H1 (cell line): ENCODE data around the gene GDI2. TPM values are rescaled to one million over a fixed set of nuclear protein-coding genes. Genes with fewer than 3 reads are reported as not detected.

Source experiments
- CTCF ChIA-PET: fragments of 300-600 bp; sonication (Branson Sonifier 250); formaldehyde crosslinking; loops from one replicate; lab custom pipeline; 2021; ENCODE audit not compliant: partially characterized antibody; lab: Charles Lee
- POLR2A ChIA-PET: fragments of 300-600 bp; sonication (Branson Sonifier 250); formaldehyde crosslinking; loops from one replicate; lab custom pipeline; 2021; ENCODE audit warnings: inconsistent platforms; ENCODE audit not compliant: partially characterized antibody; lab: Charles Lee
- DNase-seq, 2 experiments: peaks; one replicate each; pipeline versions ENCODE4 v3.0.0 to v3.0.0-alpha.2; 2010 to 2022; ENCODE audit warnings: low spot score in 2 of 2, low read depth in 1 of 2, mixed read lengths in 1 of 2
- FAIRE-seq: peaks from 2 replicates; lab custom pipeline; 2011; peaks lifted over from hg19 to GRCh38; lab: Jason Lieb, UNC
- H2AFZ ChIP-seq: 2 replicates; pipeline ENCODE4 v1.8.1; 2012; ENCODE audit warnings: low read length, inconsistent platforms
- H2AK5ac ChIP-seq: 2 replicates; pipeline ENCODE4 v1.6.1; 2013; ENCODE audit warnings: low read depth, low read length
- H2BK120ac ChIP-seq: replicated peaks from 2 replicates; pipeline ENCODE3; 2013; ENCODE audit warnings: low read depth, low read length, inconsistent platforms
- H2BK12ac ChIP-seq: 2 replicates; pipeline ENCODE4 v1.6.1; 2013; ENCODE audit warnings: low read depth, low read length
- H2BK15ac ChIP-seq: 2 replicates; pipeline ENCODE4 v1.6.1; 2013; ENCODE audit warnings: low read length
- H2BK20ac ChIP-seq: 2 replicates; pipeline ENCODE4 v1.6.1; 2013; ENCODE audit warnings: low read length
- H2BK5ac ChIP-seq: 2 replicates; pipeline ENCODE4 v1.6.1; 2013; ENCODE audit warnings: low read depth, low read length
- H3K14ac ChIP-seq: 2 replicates; pipeline ENCODE4 v1.6.1; 2013; ENCODE audit warnings: inconsistent platforms; ENCODE audit not compliant: insufficient read length
- H3K18ac ChIP-seq: 2 replicates; pipeline ENCODE4 v1.6.1; 2013; ENCODE audit warnings: low read length; ENCODE audit errors: extremely low read depth
- H3K23ac ChIP-seq: 2 replicates; pipeline ENCODE4 v1.6.1; 2013; ENCODE audit warnings: inconsistent platforms; ENCODE audit not compliant: insufficient read length
- H3K23me2 ChIP-seq: 2 replicates; pipeline ENCODE4 v1.6.1; 2013; ENCODE audit warnings: low read depth, low read length
- H3K27ac ChIP-seq: 2 replicates; pipeline ENCODE4 v1.6.1; 2011; ENCODE audit warnings: low read depth, low read length, inconsistent platforms
- H3K27me3 ChIP-seq, 4 experiments: replicated peaks in 1 of 4; 1 replicate in 1 of 4; 2 replicates in 3 of 4; pipeline versions ENCODE4 v1.6.1 to v1.8.1; 2011 to 2013; ENCODE audit warnings: low read length in 3 of 4, mild to moderate bottlenecking in 3 of 4, inconsistent platforms in 2 of 4, mixed read lengths in 2 of 4, moderate library complexity in 1 of 4; ENCODE audit not compliant: control insufficient read depth in 3 of 4, insufficient read depth in 3 of 4; ENCODE audit errors: extremely low read depth in 1 of 4
- H3K36me3 ChIP-seq, 4 experiments: 2 replicates each; pipeline versions ENCODE4 v1.6.1 to v1.8.1; 2011 to 2013; ENCODE audit warnings: mild to moderate bottlenecking in 4 of 4, low read length in 3 of 4, moderate library complexity in 2 of 4, control low read depth in 1 of 4, inconsistent platforms in 1 of 4; ENCODE audit not compliant: insufficient read depth in 4 of 4, control insufficient read depth in 2 of 4
- H3K4ac ChIP-seq: replicated peaks from 2 replicates; pipeline ENCODE3; 2013; ENCODE audit warnings: low read length, low read depth, mixed read lengths, inconsistent platforms; ENCODE audit not compliant: insufficient read length
- H3K4me1 ChIP-seq, 4 experiments: replicated peaks in 1 of 4; 1 replicate in 1 of 4; 2 replicates in 3 of 4; pipeline versions ENCODE4 v1.6.1 to v1.8.1; 2011 to 2013; ENCODE audit warnings: low read length in 3 of 4, inconsistent platforms in 2 of 4, mixed read lengths in 1 of 4; ENCODE audit not compliant: insufficient read depth in 4 of 4, control insufficient read depth in 3 of 4
- H3K4me2 ChIP-seq, 2 experiments: 2 replicates each; pipeline versions ENCODE4 v1.6.1 to v1.8.1; 2011 to 2013; ENCODE audit warnings: low read depth in 2 of 2, low read length in 2 of 2, control low read depth in 1 of 2, inconsistent platforms in 1 of 2, mild to moderate bottlenecking in 1 of 2; ENCODE audit not compliant: insufficient read depth in 1 of 2
- H3K4me3 ChIP-seq, 4 experiments: fragments of 200-600, 300-600 bp in 1 of 4; sonication (generic), shearing (Covaris generic), sonication (Bioruptor Twin) in 1 of 4; 2 replicates each; pipeline versions ENCODE4 v1.5.1 to v1.8.1; 2011 to 2016; ENCODE audit warnings: low read length in 4 of 4, low read depth in 3 of 4, control low read depth in 2 of 4, inconsistent platforms in 2 of 4, mild to moderate bottlenecking in 2 of 4, mixed read lengths in 1 of 4, moderate library complexity in 1 of 4; ENCODE audit not compliant: insufficient read depth in 2 of 4; ENCODE audit errors: extremely low read depth in 1 of 4
- H3K56ac ChIP-seq: replicated peaks from 2 replicates; pipeline ENCODE3; 2013; ENCODE audit warnings: low read depth, mild to moderate bottlenecking, mixed read lengths, low read length, inconsistent platforms; ENCODE audit not compliant: insufficient read length
- H3K79me1 ChIP-seq: 2 replicates; pipeline ENCODE4 v1.6.1; 2013; ENCODE audit warnings: low read depth, low read length, control low read depth
- H3K79me2 ChIP-seq, 2 experiments: 2 replicates each; pipeline versions ENCODE4 v1.6.1 to v1.8.1; 2012 to 2013; ENCODE audit warnings: low read length in 2 of 2, mild to moderate bottlenecking in 2 of 2, inconsistent platforms in 1 of 2; ENCODE audit not compliant: insufficient read depth in 2 of 2, control insufficient read depth in 1 of 2
- H3K9ac ChIP-seq, 4 experiments: replicated peaks in 1 of 4; 1 replicate in 1 of 4; 2 replicates in 3 of 4; pipeline versions ENCODE4 v1.6.1 to v1.8.1; 2011 to 2013; ENCODE audit warnings: low read depth in 3 of 4, low read length in 3 of 4, control low read depth in 2 of 4, mild to moderate bottlenecking in 2 of 4, moderate library complexity in 2 of 4, inconsistent platforms in 1 of 4; ENCODE audit errors: extremely low read depth in 1 of 4
- H3K9me3 ChIP-seq, 2 experiments: 2 replicates each; pipeline versions ENCODE4 v1.6.1 to v1.8.1; 2012 to 2013; ENCODE audit warnings: mild to moderate bottlenecking in 2 of 2, moderate library complexity in 2 of 2, control low read depth in 1 of 2, inconsistent platforms in 1 of 2, low read depth in 1 of 2, low read length in 1 of 2, mixed read lengths in 1 of 2; ENCODE audit not compliant: insufficient read depth in 2 of 2
- H4K20me1 ChIP-seq, 2 experiments: replicated peaks in 1 of 2; 2 replicates each; pipeline versions ENCODE3 to v1.8.1; 2011 to 2013; ENCODE audit warnings: inconsistent platforms in 2 of 2, low read length in 2 of 2, mild to moderate bottlenecking in 1 of 2; ENCODE audit not compliant: insufficient read depth in 2 of 2, control insufficient read depth in 1 of 2
- H4K5ac ChIP-seq: 2 replicates; pipeline ENCODE4 v1.6.1; 2013; ENCODE audit warnings: low read length, low read depth, mixed read lengths, inconsistent platforms; ENCODE audit not compliant: insufficient read length
- H4K8ac ChIP-seq: 2 replicates; pipeline ENCODE4 v1.8.0; 2013; ENCODE audit warnings: mild to moderate bottlenecking, moderate library complexity, low read length, inconsistent platforms; ENCODE audit not compliant: insufficient read depth; ENCODE audit errors: extremely low read depth
- H4K91ac ChIP-seq: replicated peaks from 2 replicates; pipeline ENCODE3; 2013; ENCODE audit warnings: low read length, mixed read lengths, inconsistent platforms; ENCODE audit not compliant: insufficient read length
- ASH2L ChIP-seq: fragments of 200-600, 300-600 bp; sonication (generic); IDR thresholded peaks from one replicate; pipeline ENCODE4 v1.7.1; 2017; ENCODE audit warnings: low read length
- BRCA1 ChIP-seq: IDR thresholded peaks from 2 replicates; pipeline ENCODE4 v1.6.1; 2012; ENCODE audit warnings: low read depth, low read length, improper control_type of control experiment
- CBX5 ChIP-seq: fragments of 300-800, 300-1000 bp; sonication (generic); IDR thresholded peaks from 2 replicates; pipeline ENCODE4 v1.7.1; 2016; ENCODE audit warnings: antibody characterized with exemption, low read length, low read depth
- CREB1 ChIP-seq: IDR thresholded peaks from 2 replicates; pipeline ENCODE4 v1.6.1; 2012; ENCODE audit warnings: inconsistent platforms
- JUND ChIP-seq: IDR thresholded peaks from 2 replicates; pipeline ENCODE4 v1.6.1; 2011; ENCODE audit warnings: mild to moderate bottlenecking, improper control_type of control experiment, low read length
- KDM5A ChIP-seq: fragments of 200-600 bp; IDR thresholded peaks from 2 replicates; pipeline ENCODE4 v1.7.1; 2012; ENCODE audit warnings: mild to moderate bottlenecking, low read length, inconsistent platforms, mixed read lengths
- MAFK ChIP-seq: IDR thresholded peaks from 2 replicates; pipeline ENCODE4 v1.6.1; 2012; ENCODE audit warnings: low read depth, mild to moderate bottlenecking, improper control_type of control experiment, low read length
- POLR2AphosphoS5 ChIP-seq: IDR thresholded peaks from 2 replicates; pipeline ENCODE4 v1.6.1; 2011; ENCODE audit warnings: low read depth, low read length
- RBBP5 ChIP-seq: IDR thresholded peaks from 2 replicates; pipeline ENCODE4 v1.7.1; 2012; ENCODE audit warnings: low read depth, mild to moderate bottlenecking, inconsistent platforms, low read length, moderate library complexity, borderline replicate concordance
- SAP30 ChIP-seq: fragments of 300-600 bp; sonication (generic); IDR thresholded peaks from 2 replicates; pipeline ENCODE4 v1.7.1; 2012; ENCODE audit warnings: low read length, moderate library complexity, mild to moderate bottlenecking, inconsistent platforms; ENCODE audit not compliant: insufficient read depth, insufficient replicate concordance
- SP4 ChIP-seq: IDR thresholded peaks from 2 replicates; pipeline ENCODE4 v1.6.1; 2012; ENCODE audit warnings: low read length, inconsistent platforms
- TCF12 ChIP-seq: IDR thresholded peaks from 2 replicates; pipeline ENCODE4 v1.6.1; 2011; ENCODE audit warnings: low read depth, mild to moderate bottlenecking, low read length
- WGBS, 2 experiments: shearing (Covaris generic) in 1 of 2; methylation state at CpG; one replicate each; pipeline versions ENCODE4 v1.1.6 to v1.1.7; 2013 to 2015; ENCODE audit warnings: low lambda C conversion rate in 2 of 2, mixed read lengths in 2 of 2, inconsistent platforms in 1 of 2, low coverage in 1 of 2, missing lambda C conversion rate in 1 of 2; ENCODE audit not compliant: insufficient replicate concordance in 2 of 2, insufficient coverage in 1 of 2, insufficient read length in 1 of 2; ENCODE audit errors: extremely low coverage in 1 of 2, missing lambda C conversion rate in 1 of 2; 5-methylcytosine and 5-hydroxymethylcytosine counted together
- polyA plus RNA-seq, 7 experiments: library from polyadenylated mRNA; depleted of rRNA in 3 of 7; stranded (reverse) in 5 of 7; unstranded in 2 of 7; fragments of >200 nt in 5 of 7; fragments of 200-250 nt in 2 of 7; gene quantifications; 1 replicate in 5 of 7; 2 replicates in 1 of 7; 4 replicates in 1 of 7; pipeline versions ENCODE4 v1.2.1 to v1.2.3, GENCODE V29; 2011 to 2013; ENCODE audit warnings: missing spikeins in 2 of 7, mixed read lengths in 2 of 7
- total RNA-seq: library from RNA; stranded (reverse); fragmentation: NEBNext Ultra II Directional; extraction: Animal tissue kit (Norgen Biotek cat#: 25700); gene quantifications from 2 replicates; pipeline ENCODE4 v1.2.1, GENCODE V29; 2021
- TF ChIP-seq, protein P1 (sequence below), 3 experiments: IDR thresholded peaks; 1 replicate in 2 of 3; 2 replicates in 1 of 3; pipeline versions ENCODE4 v1.5.1 to v1.6.1; 2011; ENCODE audit warnings: low read length in 3 of 3, mild to moderate bottlenecking in 3 of 3, inconsistent platforms in 2 of 3, low read depth in 1 of 3, moderate library complexity in 1 of 3; ENCODE audit not compliant: insufficient read depth in 1 of 3; ENCODE audit errors: control extremely low read depth in 1 of 3

The GDI2 gene
- total and polyA plus RNA-seq, 2 of the 8 experiments (the other 6 are each of a cell fraction or from before 2014, with no cell fraction given): 168 to 385 TPM

DNA sequence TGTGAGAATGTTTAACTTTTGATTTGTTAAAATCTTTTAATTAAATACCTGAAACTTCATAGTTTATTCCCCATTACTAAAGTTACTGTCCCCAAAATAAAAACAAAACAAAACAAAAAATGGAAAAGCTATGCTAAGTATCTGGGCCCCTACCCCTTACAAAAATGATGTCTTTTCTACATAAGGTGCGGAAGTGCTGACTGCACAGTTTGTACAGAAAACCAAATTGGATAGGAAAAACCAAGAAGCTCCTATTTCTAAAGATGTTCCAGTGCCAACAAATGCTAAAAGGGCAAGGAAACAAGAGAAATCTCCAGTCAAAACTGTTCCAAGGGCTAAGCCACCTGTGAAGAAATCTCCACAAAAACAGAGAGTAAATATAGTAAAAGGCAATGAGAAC is 78.1 kb downstream of the GDI2 start:
- Histone ChIP-seq H4K5ac (no peak overlapping the region), H2BK120ac (no peak overlapping the region), H3K27me3 (no peaks in the 10 kb centered on the region), H3K18ac (no peak overlapping the region), H3K79me1 (no peaks in the 10 kb centered on the region; the same call in 1 of the 2 replicates), H3K36me3 (peaks cover 12 to 34% (median 28%) of the 10 kb centered on the region in 4 experiments), H3K4me1 (no peaks in the 10 kb centered on the region; a peak in 1 of 7 replicates), H3K4ac (no peak overlapping the region), H2AFZ (no peak overlapping the region), H3K4me3 (no peak overlapping the region), H4K91ac (no peak overlapping the region), H3K23ac (no peak overlapping the region), H3K79me2 (no peaks in the 10 kb centered on the region), H2BK20ac (no peak overlapping the region), H4K20me1 (peaks cover 0 to 3% of the 10 kb centered on the region in 2 experiments), H3K9ac (no peak overlapping the region), H2BK5ac (no peak overlapping the region), H2BK12ac (no peak overlapping the region), H3K23me2 (no peaks in the 10 kb centered on the region), H3K56ac (no peak overlapping the region), H3K9me3 (no peaks in the 10 kb centered on the region; a peak in 1 of 4 replicates), H2AK5ac (no peak overlapping the region), H3K14ac (no peak overlapping the region), H2BK15ac (no peak overlapping the region), H3K27ac (no peak overlapping the region), H3K4me2 (no peak overlapping the region), H4K8ac (no peak overlapping the region)
- 88% methylated on average over 1 of the region's 1 CpG; no CpG with 5 or more reads in 1 of the 2 experiments for WGBS, 2 experiments
- DNase-seq (no peak), FAIRE-seq (no peak)
- CTCF ChIA-PET: interaction anchor here (0.9 to 2.0 kb wide), 2 partner anchors 17 to 30 kb away, joined by 3 to 5 read pairs; no protein-coding TSS in a partner anchor
- POLR2A ChIA-PET: interaction anchor here (1.8 kb wide), 1 partner anchor 13 kb away, joined by 3 read pairs; no protein-coding TSS in a partner anchor
- TF ChIP-seq KDM5A (no peak), CREB1 (no peak), ASH2L (no peak), RBBP5 (no peak), SP4 (no peak), POLR2AphosphoS5 (no peak), BRCA1 (no peak), MAFK (no peak), TCF12 (no peak), CBX5 (no peak), SAP30 (no peak), JUND (no peak)
- TF ChIP-seq, protein P1, sequence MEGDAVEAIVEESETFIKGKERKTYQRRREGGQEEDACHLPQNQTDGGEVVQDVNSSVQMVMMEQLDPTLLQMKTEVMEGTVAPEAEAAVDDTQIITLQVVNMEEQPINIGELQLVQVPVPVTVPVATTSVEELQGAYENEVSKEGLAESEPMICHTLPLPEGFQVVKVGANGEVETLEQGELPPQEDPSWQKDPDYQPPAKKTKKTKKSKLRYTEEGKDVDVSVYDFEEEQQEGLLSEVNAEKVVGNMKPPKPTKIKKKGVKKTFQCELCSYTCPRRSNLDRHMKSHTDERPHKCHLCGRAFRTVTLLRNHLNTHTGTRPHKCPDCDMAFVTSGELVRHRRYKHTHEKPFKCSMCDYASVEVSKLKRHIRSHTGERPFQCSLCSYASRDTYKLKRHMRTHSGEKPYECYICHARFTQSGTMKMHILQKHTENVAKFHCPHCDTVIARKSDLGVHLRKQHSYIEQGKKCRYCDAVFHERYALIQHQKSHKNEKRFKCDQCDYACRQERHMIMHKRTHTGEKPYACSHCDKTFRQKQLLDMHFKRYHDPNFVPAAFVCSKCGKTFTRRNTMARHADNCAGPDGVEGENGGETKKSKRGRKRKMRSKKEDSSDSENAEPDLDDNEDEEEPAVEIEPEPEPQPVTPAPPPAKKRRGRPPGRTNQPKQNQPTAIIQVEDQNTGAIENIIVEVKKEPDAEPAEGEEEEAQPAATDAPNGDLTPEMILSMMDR (IDR thresholded peaks at IDR 0.05; ENCODE audit: control extremely low read depth in 1 of 3, insufficient read depth in 1 of 3, low read depth in 1 of 3, low read length in 3 of 3): no peak
